ENCODE results near the gene KCNJ14.
"Not testable (repeated sequence)": the region's sequence is repeated elsewhere in the genome, so short reads cannot be mapped to it uniquely, and the experiment has no call there.

The KCNJ14 gene

GRCh38 chr19:48471836-48472235 is 16.5 kb downstream of the KCNJ14 start:
- no peak for DNase-seq (ENCODE audit: low read depth)

- DNase-seq (ENCODE audit: low read depth): no peak
Measured at GRCh38 chr19:48473161-48473966, 18.0 kb downstream of the KCNJ14 start.

DNA sequence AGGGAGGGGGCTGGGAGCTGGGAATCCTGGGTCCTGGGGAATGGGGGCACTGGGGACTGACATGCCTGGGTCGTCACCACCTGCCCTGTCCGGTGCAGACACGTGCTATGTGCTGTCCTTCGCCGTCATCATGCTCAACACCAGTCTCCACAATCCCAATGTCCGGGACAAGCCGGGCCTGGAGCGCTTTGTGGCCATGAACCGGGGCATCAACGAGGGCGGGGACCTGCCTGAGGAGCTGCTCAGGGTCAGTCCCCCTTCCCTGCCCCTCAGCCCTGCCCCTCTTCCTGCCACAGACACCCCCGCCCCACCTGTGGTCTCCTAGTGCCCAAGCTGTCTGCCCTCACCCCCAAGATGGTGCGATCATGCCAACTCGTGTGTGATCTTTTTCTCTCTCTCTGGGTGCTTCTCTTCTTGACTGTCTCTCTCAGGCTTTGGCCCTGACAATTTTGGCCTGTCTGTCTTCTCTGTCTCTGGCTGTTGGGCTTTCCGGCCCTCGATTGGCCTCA is 18.8 kb downstream of the KCNJ14 start:
- DNase-seq (ENCODE audit: low read depth): no peak

DNA sequence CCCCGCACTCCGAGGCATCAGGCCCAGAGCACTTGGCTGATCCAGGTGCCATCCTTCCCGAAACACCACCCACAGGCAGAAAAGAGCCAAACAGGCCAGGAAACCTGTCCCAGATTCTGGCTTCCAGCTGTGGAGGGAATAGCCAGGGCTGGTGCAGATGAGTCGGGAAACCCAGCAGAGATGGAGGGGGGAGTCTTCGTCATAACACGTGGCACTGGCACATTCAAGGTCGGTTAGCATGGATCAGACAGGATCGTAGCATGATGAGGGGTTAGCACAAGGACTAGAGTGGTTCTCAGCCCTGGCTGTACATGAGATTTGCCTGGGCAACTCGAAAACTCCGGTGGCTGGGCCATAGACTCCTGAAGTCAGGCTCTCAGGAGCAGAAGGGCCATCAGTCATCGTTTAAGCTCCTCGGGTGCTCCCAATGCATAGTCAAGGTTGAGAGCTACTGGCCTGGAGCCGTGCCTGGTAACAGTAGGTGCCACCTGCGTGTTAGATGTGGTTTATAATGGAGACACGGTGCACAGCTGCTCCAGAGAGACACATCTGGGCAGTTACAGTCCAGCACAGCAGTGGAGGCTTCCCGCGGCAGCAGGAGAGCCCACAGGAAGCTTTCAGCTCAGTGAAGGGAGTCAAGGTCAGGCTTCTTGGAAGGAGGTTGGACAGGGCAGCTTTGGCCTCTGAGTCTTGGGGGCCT is 20.1 kb downstream of the KCNJ14 start:
- no peak for DNase-seq (ENCODE audit: low read depth)

GRCh38 chr19:48476176-48476575 is 20.8 kb downstream of the KCNJ14 start:
- DNase-seq (ENCODE audit: low read depth): no peak

- DNase-seq (ENCODE audit: low read depth): no peak
Measured at GRCh38 chr19:48477067-48477685, 21.8 kb downstream of the KCNJ14 start.

GRCh38 chr19:48477698-48478338 is 22.4 kb downstream of the KCNJ14 start:
- DNase-seq (ENCODE audit: low read depth): no peak

DNA sequence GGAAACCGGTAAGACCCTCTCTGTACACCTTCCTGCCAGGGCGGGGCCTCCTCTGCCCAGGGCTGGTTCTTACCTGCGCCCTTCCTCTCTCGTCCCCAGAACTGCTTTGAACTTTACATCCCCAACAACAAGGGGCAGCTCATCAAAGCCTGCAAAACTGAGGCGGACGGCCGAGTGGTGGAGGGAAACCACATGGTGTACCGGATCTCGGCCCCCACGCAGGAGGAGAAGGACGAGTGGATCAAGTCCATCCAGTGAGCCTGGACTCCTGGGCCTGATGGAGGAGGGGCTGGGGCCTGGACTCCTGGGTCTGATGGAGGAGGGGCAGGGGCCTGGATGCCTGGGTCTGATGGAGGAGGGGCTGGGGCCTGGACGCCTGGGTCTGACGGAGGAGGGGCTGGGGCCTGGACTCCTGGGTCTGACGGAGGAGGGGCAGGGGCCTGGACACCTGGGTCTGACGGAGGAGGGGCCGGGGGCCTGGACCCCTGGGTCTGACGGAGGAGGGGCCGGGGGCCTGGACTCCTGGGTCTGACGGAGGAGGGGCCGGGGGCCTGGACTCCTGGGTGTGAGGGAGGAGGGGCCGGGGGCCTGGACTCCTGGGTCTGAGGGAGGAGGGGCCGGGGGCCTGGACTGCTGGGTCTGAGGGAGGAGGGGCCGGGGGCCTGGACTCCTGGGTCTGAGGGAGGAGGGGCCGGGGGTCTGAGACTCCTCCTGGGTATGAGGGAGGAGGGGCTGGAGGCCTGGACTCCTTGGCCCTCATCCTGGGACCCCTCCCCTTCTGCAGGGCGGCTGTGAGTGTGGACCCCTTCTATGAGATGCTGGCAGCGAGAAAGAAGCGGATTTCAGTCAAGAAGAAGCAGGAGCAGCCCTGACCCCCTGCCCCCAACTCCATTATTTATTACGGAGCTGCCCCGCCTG is 23.2 kb downstream of the KCNJ14 start:
- DNase-seq (ENCODE audit: low read depth): no peak

GRCh38 chr19:48479686-48480085 is 24.3 kb downstream of the KCNJ14 start:
- DNase-seq (ENCODE audit: low read depth): no peak

DNA sequence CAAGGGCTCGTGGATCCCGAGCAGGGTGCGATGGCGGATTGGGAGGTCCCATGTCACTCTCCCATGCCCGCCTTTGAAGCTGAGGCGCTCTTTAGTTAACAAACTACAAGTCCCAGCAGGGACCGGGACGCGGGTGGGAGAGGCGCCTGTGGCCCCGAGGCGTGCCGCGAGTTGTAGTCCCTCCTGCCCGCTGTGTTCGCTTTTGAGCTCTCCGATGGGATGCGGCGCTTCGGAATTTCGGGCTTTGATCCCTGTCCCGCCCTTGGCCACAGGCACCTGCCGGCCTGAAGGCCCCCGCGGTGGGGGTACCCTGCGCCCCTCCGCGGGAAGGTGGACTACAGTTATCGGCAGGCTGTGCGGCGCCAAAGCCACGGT is 24.8 kb downstream of the KCNJ14 start:
- DNase-seq (ENCODE audit: low read depth): peak; percentile 21

DNA sequence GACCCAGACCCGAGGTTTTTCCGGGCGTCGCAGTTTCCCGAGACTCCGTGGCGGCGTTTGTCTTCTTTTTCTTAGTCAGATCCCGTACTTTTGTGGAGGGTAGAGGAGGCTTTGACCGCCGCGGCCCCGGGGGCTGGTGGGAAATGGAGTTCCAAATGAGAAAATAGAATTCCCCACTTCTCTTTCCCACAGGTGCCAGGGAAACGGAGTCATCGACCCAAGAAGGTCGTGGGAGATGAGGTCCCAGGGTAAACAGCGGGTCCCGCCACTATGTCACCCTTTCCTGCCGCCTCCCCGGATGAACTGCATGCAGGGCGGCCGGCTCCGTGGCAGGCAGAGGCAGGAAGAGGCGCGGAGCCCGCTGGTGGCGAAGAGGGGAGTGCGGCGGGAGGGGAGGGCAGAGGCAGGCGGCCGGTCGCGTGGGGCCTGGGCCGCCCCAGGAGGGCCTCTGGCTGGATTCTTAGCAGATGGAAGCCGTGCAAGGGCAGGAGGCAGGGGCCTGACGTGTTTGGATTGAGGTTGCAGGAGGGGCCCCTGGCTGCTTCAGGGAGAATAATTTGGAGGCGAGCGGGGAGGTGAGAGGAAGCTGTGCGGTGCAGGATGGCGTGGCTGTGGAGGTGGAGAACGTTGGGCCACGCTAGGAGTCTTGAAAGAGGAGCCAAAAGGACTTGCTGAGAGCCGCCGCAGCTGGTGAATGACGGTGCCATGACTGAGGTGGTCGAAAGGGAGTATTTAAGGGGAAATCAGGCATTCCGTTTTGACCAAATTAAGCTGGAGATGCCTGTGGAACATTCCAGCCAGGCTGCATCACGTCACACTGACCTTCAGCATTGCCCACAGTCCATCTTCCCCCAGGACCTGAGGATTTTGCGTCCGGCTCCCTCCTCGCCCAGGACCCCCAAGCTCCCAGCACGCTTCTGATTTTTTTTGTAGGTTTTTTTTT is 25.5 kb downstream of the KCNJ14 start:
- DNase-seq (ENCODE audit: low read depth): peak; percentile 31

- DNase-seq (ENCODE audit: low read depth): no peak
Measured at GRCh38 chr19:48481846-48482639, 26.7 kb downstream of the KCNJ14 start.

DNA sequence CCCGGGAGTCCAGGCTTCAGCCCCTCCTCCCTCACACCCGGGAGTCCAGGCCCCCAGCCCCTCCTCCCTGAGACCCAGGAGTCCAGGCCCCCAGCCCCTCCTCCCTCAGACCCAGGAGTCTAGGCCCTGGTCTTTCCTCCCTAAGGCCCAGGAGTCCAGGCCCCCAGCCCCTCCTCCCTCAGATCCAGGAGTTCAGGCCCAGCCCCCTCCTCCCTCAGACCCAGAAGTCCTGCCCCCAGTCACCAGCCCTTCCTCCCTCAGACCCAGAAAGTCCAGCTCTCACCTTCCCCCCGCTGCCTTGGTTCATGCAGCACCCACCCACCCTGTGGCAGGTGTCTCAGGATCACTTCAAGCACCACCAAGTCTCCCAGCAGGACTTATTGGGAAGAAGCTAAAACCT is 27.9 kb downstream of the KCNJ14 start:
- DNase-seq (ENCODE audit: low read depth): no peak

DNA sequence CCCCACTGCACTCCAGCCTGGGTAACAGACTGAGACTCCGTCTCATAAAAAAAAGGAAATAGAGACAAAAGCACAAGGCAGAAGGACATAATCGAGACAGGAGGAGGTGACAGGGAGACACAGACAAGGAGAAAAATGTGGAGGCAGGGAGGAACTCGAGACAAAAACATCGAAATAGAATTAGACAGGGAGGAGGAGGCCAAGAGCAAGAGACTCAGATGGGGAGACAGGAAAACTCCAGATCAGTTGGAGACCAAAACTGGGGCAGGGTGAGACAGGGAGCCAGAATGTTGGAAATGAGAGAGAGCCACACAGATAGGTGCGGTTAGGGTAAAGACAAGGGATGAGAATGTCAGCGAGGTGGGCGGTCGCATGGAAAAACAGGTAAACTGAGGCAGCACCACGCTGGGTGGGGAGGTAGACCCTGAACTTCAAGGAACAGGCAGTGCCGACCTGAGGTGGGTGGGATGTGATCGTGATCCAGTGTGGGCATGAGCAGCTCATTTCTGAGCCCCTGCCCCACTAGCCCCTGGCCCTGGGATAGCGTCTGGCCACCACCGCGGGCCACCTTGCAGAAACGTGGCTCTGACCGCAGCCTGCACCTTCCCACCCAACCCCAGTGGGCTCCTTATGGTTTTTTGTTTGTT is 29.0 kb downstream of the KCNJ14 start:
- no peak for DNase-seq (ENCODE audit: low read depth)

- DNase-seq (ENCODE audit: low read depth): no peak
Measured at GRCh38 chr19:48484931-48485612, 29.7 kb downstream of the KCNJ14 start.

GRCh38 chr19:48486706-48487105 is 31.3 kb downstream of the KCNJ14 start:
- not testable (repeated sequence) for DNase-seq (ENCODE audit: low read depth)

DNA sequence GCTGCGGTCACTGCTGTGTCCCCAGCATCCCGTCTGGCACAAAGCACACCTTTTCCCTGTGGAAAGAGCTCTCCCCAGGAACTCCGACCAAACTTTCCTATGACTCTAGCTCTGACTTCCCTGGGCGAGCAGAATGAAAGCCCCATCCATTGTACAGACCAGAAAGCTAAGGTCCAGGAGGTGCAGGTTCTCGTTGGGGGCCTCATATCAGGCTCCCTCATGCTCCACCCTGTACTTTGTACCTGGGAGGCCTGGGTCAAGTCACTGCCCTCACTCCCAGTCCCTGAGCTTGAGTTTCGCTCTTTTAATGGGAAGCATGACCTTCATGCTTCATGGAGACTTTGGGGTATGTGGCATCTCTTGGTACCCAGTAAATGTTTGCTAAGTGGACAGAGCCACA is 32.2 kb downstream of the KCNJ14 start:
- DNase-seq (ENCODE audit: low read depth): no peak

DNA sequence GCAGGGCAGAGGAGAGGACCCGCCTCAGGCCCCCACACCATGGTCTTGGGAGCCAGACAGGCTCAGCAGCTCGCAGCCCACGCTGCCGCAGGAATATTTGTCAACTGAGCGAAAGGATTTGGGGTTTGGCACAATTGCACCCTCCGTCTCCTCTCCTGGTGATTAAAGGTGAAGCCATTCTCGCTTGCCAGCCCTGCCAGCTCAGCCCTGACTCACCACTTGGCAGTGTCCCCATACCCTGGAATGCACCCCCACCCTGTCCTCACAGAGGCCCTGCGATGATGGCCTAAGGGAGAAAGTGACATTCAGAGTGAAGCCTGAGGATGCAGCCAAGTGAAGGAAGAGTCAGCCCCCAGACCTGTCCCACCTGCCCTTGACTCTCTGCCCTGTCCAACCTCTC is 32.6 kb downstream of the KCNJ14 start:
- no peak for DNase-seq (ENCODE audit: low read depth)
